H9 (cell line): ENCODE data around the gene GPAT3. TPM values are rescaled to one million over a fixed set of nuclear protein-coding genes. Genes with fewer than 3 reads are reported as not detected.

Experiments used
- DNase-seq: peaks from one replicate; pipeline ENCODE4 v3.0.0-alpha.2; 2017
- H2AFZ ChIP-seq: one replicate; pipeline ENCODE4 v1.6.1; 2013; ENCODE audit warnings: mild to moderate bottlenecking, low read length, control low read depth, moderate library complexity
- H2AK5ac ChIP-seq: 2 replicates; pipeline ENCODE4 v1.6.1; 2013; ENCODE audit warnings: low read length, control low read depth, mixed read lengths; ENCODE audit not compliant: insufficient read length
- H2BK120ac ChIP-seq: one replicate; pipeline ENCODE4 v1.6.1; 2013; ENCODE audit warnings: low read depth, mild to moderate bottlenecking, low read length, control low read depth, inconsistent platforms; ENCODE audit not compliant: poor library complexity, severe bottlenecking
- H2BK12ac ChIP-seq: 2 replicates; pipeline ENCODE4 v1.6.1; 2013; ENCODE audit warnings: low read length, control low read depth, mixed read lengths, low read depth; ENCODE audit not compliant: insufficient read length
- H2BK15ac ChIP-seq: 2 replicates; pipeline ENCODE4 v1.6.1; 2013; ENCODE audit warnings: low read depth, low read length, control low read depth
- H2BK20ac ChIP-seq: one replicate; pipeline ENCODE4 v1.6.1; 2013; ENCODE audit warnings: low read depth, mild to moderate bottlenecking, low read length, control low read depth, inconsistent platforms; ENCODE audit not compliant: poor library complexity, severe bottlenecking
- H2BK5ac ChIP-seq: 2 replicates; pipeline ENCODE4 v1.6.1; 2013; ENCODE audit warnings: low read length, control low read depth, mixed read lengths; ENCODE audit not compliant: insufficient read length
- H3K14ac ChIP-seq: 2 replicates; pipeline ENCODE4 v1.6.1; 2013; ENCODE audit warnings: low read length, control low read depth; ENCODE audit not compliant: insufficient read depth
- H3K18ac ChIP-seq: 2 replicates; pipeline ENCODE4 v1.6.1; 2013; ENCODE audit warnings: low read depth, mild to moderate bottlenecking, mixed read lengths, low read length, control low read depth; ENCODE audit not compliant: insufficient read length
- H3K23ac ChIP-seq: 2 replicates; pipeline ENCODE4 v1.6.1; 2013; ENCODE audit warnings: low read length, control low read depth, mixed read lengths, low read depth; ENCODE audit not compliant: insufficient read length
- H3K23me2 ChIP-seq: 2 replicates; pipeline ENCODE4 v1.6.1; 2013; ENCODE audit warnings: low read depth, mild to moderate bottlenecking, mixed read lengths, low read length, control low read depth; ENCODE audit not compliant: insufficient read length, poor library complexity, severe bottlenecking
- H3K27ac ChIP-seq: 2 replicates; pipeline ENCODE4 v1.5.1; 2013; ENCODE audit warnings: low read length, control low read depth, mixed read lengths, low read depth; ENCODE audit not compliant: insufficient read length
- H3K27me3 ChIP-seq: 2 replicates; pipeline ENCODE4 v1.6.1; 2013; ENCODE audit warnings: low read length, control low read depth, inconsistent platforms; ENCODE audit not compliant: insufficient read depth
- H3K4ac ChIP-seq: 2 replicates; pipeline ENCODE4 v1.6.1; 2013; ENCODE audit warnings: low read depth, mild to moderate bottlenecking, control low read depth, inconsistent platforms, low read length, moderate library complexity
- H3K4me1 ChIP-seq: 2 replicates; pipeline ENCODE4 v1.6.1; 2013; ENCODE audit warnings: low read length, control low read depth, inconsistent platforms; ENCODE audit not compliant: insufficient read depth
- H3K4me2 ChIP-seq: 2 replicates; pipeline ENCODE4 v1.6.1; 2013; ENCODE audit warnings: low read length, control low read depth, mixed read lengths; ENCODE audit not compliant: insufficient read length, insufficient read depth
- H3K56ac ChIP-seq: 2 replicates; pipeline ENCODE4 v1.6.1; 2013; ENCODE audit warnings: low read depth, mild to moderate bottlenecking, mixed read lengths, low read length, control low read depth; ENCODE audit not compliant: insufficient read length
- H3K79me1 ChIP-seq: 2 replicates; pipeline ENCODE4 v1.6.1; 2013; ENCODE audit warnings: low read depth, mild to moderate bottlenecking, moderate library complexity, low read length, control low read depth, inconsistent platforms; ENCODE audit not compliant: insufficient read depth, poor library complexity, severe bottlenecking
- H3K79me2 ChIP-seq: 2 replicates; pipeline ENCODE4 v1.6.1; 2013; ENCODE audit warnings: low read length, control low read depth, inconsistent platforms; ENCODE audit not compliant: insufficient read depth
- H3K9ac ChIP-seq: 2 replicates; pipeline ENCODE4 v1.6.1; 2013; ENCODE audit warnings: low read length, control low read depth, mixed read lengths; ENCODE audit not compliant: insufficient read length; ENCODE audit errors: extremely low read depth
- H3K9me3 ChIP-seq: one replicate; pipeline ENCODE4 v1.6.1; 2013; ENCODE audit warnings: low read depth, low read length, inconsistent platforms; ENCODE audit not compliant: control insufficient read depth
- H3T11ph ChIP-seq: one replicate; pipeline ENCODE4 v1.6.1; 2013; ENCODE audit warnings: mild to moderate bottlenecking, low read length, control low read depth, inconsistent platforms
- H4K20me1 ChIP-seq: one replicate; pipeline ENCODE4 v1.6.1; 2013; ENCODE audit not compliant: control insufficient read depth, insufficient read length, insufficient read depth
- H4K5ac ChIP-seq: 2 replicates; pipeline ENCODE4 v1.6.1; 2013; ENCODE audit warnings: low read depth, mild to moderate bottlenecking, mixed read lengths, low read length, control low read depth; ENCODE audit not compliant: insufficient read length
- H4K8ac ChIP-seq: replicated peaks from 2 replicates; pipeline ENCODE4 v1.6.1; 2013; ENCODE audit warnings: low read length, control low read depth, mixed read lengths, low read depth; ENCODE audit not compliant: insufficient read length
- H4K91ac ChIP-seq: 2 replicates; pipeline ENCODE4 v1.6.1; 2013; ENCODE audit warnings: low read depth, mild to moderate bottlenecking, moderate library complexity, mixed read lengths, low read length, control low read depth; ENCODE audit not compliant: insufficient read length
- H3K27ac Mint-ChIP-seq, 3 experiments: 2 replicates in 2 of 3; 3 replicates in 1 of 3; pipeline ENCODE4 v1.8.0; 2020 to 2021; ENCODE audit warnings: mixed read lengths in 3 of 3, mild to moderate bottlenecking in 1 of 3, moderate library complexity in 1 of 3
- H3K27me3 Mint-ChIP-seq: 2 replicates; pipeline ENCODE4 v1.8.0; 2021; ENCODE audit warnings: low read depth, mild to moderate bottlenecking, moderate library complexity, mixed read lengths
- H3K36me3 Mint-ChIP-seq, 3 experiments: 2 replicates in 2 of 3; 3 replicates in 1 of 3; pipeline ENCODE4 v1.8.0; 2020 to 2021; ENCODE audit warnings: low read depth in 3 of 3, mixed read lengths in 3 of 3; ENCODE audit not compliant: insufficient read depth in 1 of 3
- H3K4me1 Mint-ChIP-seq, 2 experiments: 2 replicates each; pipeline ENCODE4 v1.8.0; 2020; ENCODE audit warnings: mixed read lengths in 2 of 2
- H3K4me3 Mint-ChIP-seq, 2 experiments: 2 replicates in 1 of 2; 3 replicates in 1 of 2; pipeline ENCODE4 v1.8.0; 2020 to 2021; ENCODE audit warnings: mild to moderate bottlenecking in 2 of 2, mixed read lengths in 2 of 2, moderate library complexity in 1 of 2
- H3K9me3 Mint-ChIP-seq, 2 experiments: 2 replicates in 1 of 2; 3 replicates in 1 of 2; pipeline ENCODE4 v1.8.0; 2020; ENCODE audit warnings: mild to moderate bottlenecking in 2 of 2, mixed read lengths in 2 of 2, moderate library complexity in 1 of 2
- CTCF ChIP-seq: fragments of 200-600 bp; sonication (generic); conservative IDR thresholded peaks from 3 replicates; pipeline ENCODE4 v1.8.0; 2021; ENCODE audit warnings: antibody characterized with exemption, mild to moderate bottlenecking
- WGBS: extraction: QIAGEN DNeasy Blood & Tissue Kit; methylation state at CpG from one replicate; pipeline ENCODE4 v1.1.7; 2013; ENCODE audit warnings: missing lambda C conversion rate, low lambda C conversion rate, mixed read lengths; ENCODE audit not compliant: insufficient read length; ENCODE audit errors: extremely low coverage; 5-methylcytosine and 5-hydroxymethylcytosine counted together
- total RNA-seq: library from RNA; stranded (reverse); gene quantifications from 2 replicates; pipeline ENCODE4 v1.2.1, GENCODE V29; 2021

Gene GPAT3
- total RNA-seq, 1 experiment from 2014 or later: 1.8 TPM

- H2BK5ac ChIP-seq: no peak overlapping the region
- no peak overlapping the region for H3K9ac ChIP-seq
- no peaks in the 10 kb centered on the region for H3K27me3 ChIP-seq
- no peak for TF ChIP-seq CTCF
- H4K91ac ChIP-seq: no peak overlapping the region
- no peaks in the 10 kb centered on the region for H3K79me2 ChIP-seq
- H3K4ac ChIP-seq: no peak overlapping the region
- no peak overlapping the region for H2BK12ac ChIP-seq
- no peaks in the 10 kb centered on the region for H3K23me2 ChIP-seq
- no peak overlapping the region for H4K5ac ChIP-seq
- no peak overlapping the region for H3K18ac ChIP-seq
- no peak overlapping the region for H3K27ac Mint-ChIP-seq
- no peaks in the 10 kb centered on the region for H3K36me3 Mint-ChIP-seq
- no peak overlapping the region for H3K23ac ChIP-seq
- no peaks in the 10 kb centered on the region for H3K9me3 ChIP-seq
- no peaks in the 10 kb centered on the region for H3K79me1 ChIP-seq
- H3K27me3 Mint-ChIP-seq: no peaks in the 10 kb centered on the region
- no peak overlapping the region for H3K4me2 ChIP-seq
- no CpG with 5 or more reads among the region's 5 CpGs for WGBS
- no peaks in the 10 kb centered on the region for H3K4me1 ChIP-seq
- H3K4me1 Mint-ChIP-seq: no peaks in the 10 kb centered on the region
- no peaks in the 10 kb centered on the region for H3K9me3 Mint-ChIP-seq
- no peak overlapping the region for H3K4me3 Mint-ChIP-seq
- no peaks in the 10 kb centered on the region for H4K20me1 ChIP-seq
- DNase-seq: no peak
- H2BK20ac ChIP-seq: no peak overlapping the region
- H2BK15ac ChIP-seq: no peak overlapping the region
- H3T11ph ChIP-seq: no peak overlapping the region
- no peak overlapping the region for H2BK120ac ChIP-seq
- no peak overlapping the region for H3K27ac ChIP-seq
- no peak overlapping the region for H2AFZ ChIP-seq
- H3K56ac ChIP-seq: no peak overlapping the region
- H4K8ac ChIP-seq: no peak overlapping the region
- no peak overlapping the region for H2AK5ac ChIP-seq
- no peak overlapping the region for H3K14ac ChIP-seq
Measured at GRCh38 chr4:83569987-83570386, 34.1 kb downstream of the GPAT3 start.
